ENCODE results near the gene SMO. TPM values are rescaled to one million over a fixed set of nuclear protein-coding genes. Genes with fewer than 3 reads are reported as not detected.
A peak's percentile ranks its signal among the peaks of the same experiment; 100 is the strongest.

Gene SMO
- total and polyA plus RNA-seq, 2 experiments from 2014 or later, result 25.5 to 46.2 TPM

DNA sequence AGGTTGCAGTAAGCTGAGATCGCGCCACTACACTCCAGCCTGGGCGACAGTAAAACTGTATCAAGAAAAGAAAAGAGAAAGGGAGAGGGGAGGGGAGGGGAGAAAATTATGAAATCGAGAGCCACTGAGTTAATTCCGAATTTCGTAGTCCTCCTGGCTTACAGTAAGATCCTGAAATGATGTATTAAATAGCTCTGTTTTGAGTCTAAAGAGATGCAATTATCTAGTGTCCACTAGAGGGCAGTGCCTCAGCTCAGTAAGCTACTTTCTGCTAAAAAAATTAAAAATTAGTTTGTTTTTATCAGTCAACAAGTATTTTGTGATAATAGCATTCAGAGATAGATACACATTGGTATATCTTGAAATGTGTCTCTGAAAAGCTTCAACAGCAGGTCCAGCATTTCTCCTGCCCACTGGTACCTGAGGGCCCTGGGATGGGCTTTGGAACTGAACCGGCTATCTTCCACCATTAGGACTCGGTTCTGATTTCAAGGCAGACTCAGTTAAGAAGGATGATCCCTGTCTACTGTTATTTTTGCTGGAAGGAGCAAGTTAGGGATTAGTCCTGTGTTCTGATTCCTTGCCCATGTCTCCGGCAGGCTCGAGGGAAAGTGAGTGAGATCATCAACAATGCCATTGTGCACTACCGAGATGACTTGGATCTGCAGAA is 24.4 kb upstream of the SMO start:
- no peak for TF ChIP-seq EZH2 (IDR thresholded peaks at IDR 0.05; ENCODE audit: borderline replicate concordance)
- TF ChIP-seq, protein P1, sequence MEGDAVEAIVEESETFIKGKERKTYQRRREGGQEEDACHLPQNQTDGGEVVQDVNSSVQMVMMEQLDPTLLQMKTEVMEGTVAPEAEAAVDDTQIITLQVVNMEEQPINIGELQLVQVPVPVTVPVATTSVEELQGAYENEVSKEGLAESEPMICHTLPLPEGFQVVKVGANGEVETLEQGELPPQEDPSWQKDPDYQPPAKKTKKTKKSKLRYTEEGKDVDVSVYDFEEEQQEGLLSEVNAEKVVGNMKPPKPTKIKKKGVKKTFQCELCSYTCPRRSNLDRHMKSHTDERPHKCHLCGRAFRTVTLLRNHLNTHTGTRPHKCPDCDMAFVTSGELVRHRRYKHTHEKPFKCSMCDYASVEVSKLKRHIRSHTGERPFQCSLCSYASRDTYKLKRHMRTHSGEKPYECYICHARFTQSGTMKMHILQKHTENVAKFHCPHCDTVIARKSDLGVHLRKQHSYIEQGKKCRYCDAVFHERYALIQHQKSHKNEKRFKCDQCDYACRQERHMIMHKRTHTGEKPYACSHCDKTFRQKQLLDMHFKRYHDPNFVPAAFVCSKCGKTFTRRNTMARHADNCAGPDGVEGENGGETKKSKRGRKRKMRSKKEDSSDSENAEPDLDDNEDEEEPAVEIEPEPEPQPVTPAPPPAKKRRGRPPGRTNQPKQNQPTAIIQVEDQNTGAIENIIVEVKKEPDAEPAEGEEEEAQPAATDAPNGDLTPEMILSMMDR (IDR thresholded peaks at IDR 0.05; ENCODE audit: poor library complexity), result peak; percentile 94
- Histone ChIP-seq H2AFZ (no peak overlapping the region), H4K20me1 (ENCODE audit: insufficient read depth, poor library complexity, severe bottlenecking) (no peaks in the 10 kb centered on the region), H3K79me2 (no peaks in the 10 kb centered on the region), H3K27me3 (no peaks in the 10 kb centered on the region), H3K4me1 (ENCODE audit: insufficient read depth) (no peaks in the 10 kb centered on the region), H3K9me2 (replicated peaks; ENCODE audit: insufficient read depth) (no peaks in the 10 kb centered on the region), H3K4me2 (no peak overlapping the region), H3K36me3 (replicated peaks; ENCODE audit: insufficient read depth, low read depth) (no peaks in the 10 kb centered on the region), H3K4me3 (no peak overlapping the region), H3K9me3 (ENCODE audit: low read depth) (no peaks in the 10 kb centered on the region), H3K27ac (no peak overlapping the region)
- DNase-seq (ENCODE audit: low spot score), result peak; percentile 76
- WGBS (ENCODE audit: low lambda C conversion rate, missing lambda C conversion rate), result 72% methylated on average over 11 of the region's 11 CpGs

DNA sequence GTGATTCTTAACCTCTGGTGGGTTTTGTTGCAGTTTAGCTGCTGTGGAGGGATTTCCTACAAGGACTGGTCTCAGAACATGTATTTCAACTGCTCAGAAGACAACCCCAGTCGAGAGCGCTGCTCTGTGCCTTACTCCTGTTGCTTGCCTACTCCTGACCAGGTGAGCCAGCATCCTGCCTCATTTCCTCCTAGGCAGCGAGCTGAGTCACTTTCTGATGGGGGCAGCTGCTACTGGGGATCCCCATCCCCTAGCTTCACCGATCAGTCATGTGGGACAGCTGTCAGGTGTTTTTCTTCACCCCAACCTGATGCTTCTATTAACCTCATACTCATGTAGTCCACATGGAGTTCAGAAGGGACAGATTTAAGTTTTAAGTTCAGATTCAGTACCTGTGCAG is 21.7 kb upstream of the SMO start:
- no peaks in the 10 kb centered on the region for H3K79me2 ChIP-seq
- TF ChIP-seq, protein P1 (IDR thresholded peaks at IDR 0.05; ENCODE audit: poor library complexity), result no peak
- TF ChIP-seq EZH2 (IDR thresholded peaks at IDR 0.05; ENCODE audit: borderline replicate concordance) (no peak), EZH2phosphoT487 (IDR thresholded peaks at IDR 0.05; ENCODE audit: low read depth, severe bottlenecking, unreplicated experiment) (no peak)
- H3K4me2 ChIP-seq, result no peak overlapping the region
- no peaks in the 10 kb centered on the region for H3K27me3 ChIP-seq
- no peaks in the 10 kb centered on the region for H4K20me1 ChIP-seq (ENCODE audit: insufficient read depth, poor library complexity, severe bottlenecking)
- H2AFZ ChIP-seq, result no peak overlapping the region
- no peaks in the 10 kb centered on the region for H3K9me2 ChIP-seq (replicated peaks; ENCODE audit: insufficient read depth)
- H3K4me1 ChIP-seq (ENCODE audit: insufficient read depth), result peaks cover 10% of the 10 kb centered on the region
- no peaks in the 10 kb centered on the region for H3K9me3 ChIP-seq (ENCODE audit: low read depth)
- 93% methylated on average over 4 of the region's 4 CpGs for WGBS (ENCODE audit: low lambda C conversion rate, missing lambda C conversion rate)
- DNase-seq (ENCODE audit: low spot score), result no peak
- H3K36me3 ChIP-seq (replicated peaks; ENCODE audit: insufficient read depth, low read depth), result no peaks in the 10 kb centered on the region
- H3K4me3 ChIP-seq, result no peak overlapping the region
- H3K27ac ChIP-seq, result no peak overlapping the region

DNA sequence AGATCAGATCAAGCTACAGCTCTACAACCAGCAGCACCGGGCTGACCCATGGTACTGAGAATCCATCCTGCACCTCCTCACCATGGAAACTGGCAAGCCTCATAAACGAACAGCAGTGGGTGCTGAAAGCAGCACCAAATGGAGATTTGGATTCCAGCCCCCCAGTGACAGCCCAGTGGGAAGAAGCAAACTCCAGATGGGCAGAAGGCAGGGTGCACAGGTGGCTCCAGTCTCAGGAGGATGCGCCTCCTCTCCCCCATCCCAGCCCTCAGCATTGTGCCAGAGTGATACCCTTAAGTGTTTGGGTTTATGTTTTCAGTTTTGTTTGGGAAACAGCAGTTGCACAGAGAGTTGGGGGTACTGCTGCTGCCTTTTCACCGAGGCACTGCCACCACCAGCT is 20.6 kb upstream of the SMO start:
- Histone ChIP-seq H4K20me1 (ENCODE audit: insufficient read depth, poor library complexity, severe bottlenecking) (no peaks in the 10 kb centered on the region), H2AFZ (no peak overlapping the region)

More for the DNA sequence above, 20.6 kb upstream of the SMO start:
- H3K36me3 ChIP-seq (replicated peaks; ENCODE audit: insufficient read depth, low read depth), result no peaks in the 10 kb centered on the region
- TF ChIP-seq, protein P1 (IDR thresholded peaks at IDR 0.05; ENCODE audit: poor library complexity), result no peak
- TF ChIP-seq EZH2phosphoT487 (IDR thresholded peaks at IDR 0.05; ENCODE audit: low read depth, severe bottlenecking, unreplicated experiment) (no peak), EZH2 (IDR thresholded peaks at IDR 0.05; ENCODE audit: borderline replicate concordance) (no peak)
- no peaks in the 10 kb centered on the region for H3K9me2 ChIP-seq (replicated peaks; ENCODE audit: insufficient read depth)
- H3K4me1 ChIP-seq (ENCODE audit: insufficient read depth), result peaks cover 10% of the 10 kb centered on the region
- no peaks in the 10 kb centered on the region for H3K79me2 ChIP-seq
- H3K9me3 ChIP-seq (ENCODE audit: low read depth), result no peaks in the 10 kb centered on the region
- DNase-seq (ENCODE audit: low spot score), result no peak
- peak overlapping the region; percentile 84 for H3K4me2 ChIP-seq
- peak overlapping the region; percentile 89 for H3K27ac ChIP-seq
- no peaks in the 10 kb centered on the region for H3K27me3 ChIP-seq
- H3K4me3 ChIP-seq, result no peak overlapping the region
- WGBS (ENCODE audit: low lambda C conversion rate, missing lambda C conversion rate), result 80% methylated on average over 4 of the region's 4 CpGs

Data from hepatocyte (in vitro differentiated cells).